ENCODE measurements around the gene SOWAHA. TPM values are rescaled to one million over a fixed set of nuclear protein-coding genes. Genes with fewer than 3 reads are reported as not detected.
A peak's percentile ranks its signal among the peaks of the same experiment; 100 is the strongest.

Gene SOWAHA
- total and polyA plus RNA-seq, 10 of the 15 experiments (the other 5 are each of a cell fraction or from before 2014, with no cell fraction given) = 0.02 to 0.37 (median 0.05) TPM; not detected in 4

GRCh38 chr5:132820162-132820754 is 7.2 kb downstream of the SOWAHA start:
- peak; percentile 95 for FAIRE-seq
- intact Hi-C loops (cut with micrococcal nuclease; ENCODE audit: unreplicated experiment) (loop anchor here (1.0 to 5.0 kb wide), 7 partner anchors 69 to 435 kb away; partner anchors contain the start of gene KIF3A), in situ Hi-C loops (cut with MboI) (loop anchor here (10.0 kb wide), 1 partner anchor 295 kb away; no protein-coding TSS in a partner anchor)
- H4K20me1 ChIP-seq (ENCODE audit: control insufficient read depth, insufficient read depth) = no peaks in the 10 kb centered on the region
- peak; percentile 97 for ATAC-seq
- no peaks in the 10 kb centered on the region for H3K36me3 ChIP-seq (ENCODE audit: control insufficient read depth in 2 of 2, insufficient read depth in 2 of 2, low read length in 1 of 2)
- H3K9me3 ChIP-seq (replicated peaks; ENCODE audit: control insufficient read depth, insufficient read depth, low read length) = no peaks in the 10 kb centered on the region
- peak overlapping the region; percentile 57 for H3K4me2 ChIP-seq (ENCODE audit: control insufficient read depth, insufficient read depth)
- H3K27ac ChIP-seq (ENCODE audit: control insufficient read depth, insufficient read depth) = no peak overlapping the region
- 15% methylated on average over 15 of the region's 15 CpGs for WGBS (ENCODE audit: insufficient coverage, insufficient replicate concordance, low lambda C conversion rate, missing lambda C conversion rate)
- POLR2A ChIA-PET = interaction anchor here (0.6 to 6.2 kb wide), 13 partner anchors 8 to 134 kb away, joined by 3 to 41 read pairs (median 5); partner anchors contain the start of gene CCNI2
- RAD21 ChIA-PET (ENCODE audit: unreplicated experiment) = interaction anchor here (0.6 to 7.7 kb wide), 57 partner anchors 9 to 551 kb away, joined by 3 to 106 read pairs (median 5); partner anchors contain the start of genes CCNI2, GDF9, IL13 and IL4
- H3K4me3 ChIP-seq = no peak overlapping the region
- peak; percentile 65 for DNase-seq (ENCODE audit: low read depth, low spot score)
- H3K9ac ChIP-seq (ENCODE audit: control insufficient read depth, insufficient read depth, low read length) = no peak overlapping the region
- BruUV-seq (replicated peaks) = no TSS peak
- H3K4me1 ChIP-seq (ENCODE audit: control insufficient read depth, insufficient read depth, low read length) = no peaks in the 10 kb centered on the region; the same call in 1 of the 2 replicates
- SMC1A ChIA-PET (ENCODE audit: uncharacterized antibody, unreplicated experiment) = interaction anchor here (0.7 to 10.9 kb wide), 48 partner anchors 8 to 1358 kb away, joined by 3 to 129 read pairs (median 5); partner anchors contain the start of genes CCNI2, GDF9 and UQCRQ
- CTCF ChIA-PET = interaction anchor here (0.7 to 7.7 kb wide), 78 partner anchors 9 to 475 kb away, joined by 3 to 159 read pairs (median 5); partner anchors contain the start of genes CCNI2, IL13, IRF1 and KIF3A
- no peaks in the 10 kb centered on the region for H3K79me2 ChIP-seq (ENCODE audit: control insufficient read depth, insufficient read depth, low read length)
- no peaks in the 10 kb centered on the region; a peak in 2 of 4 replicates for H3K27me3 ChIP-seq (replicated peaks in 1 of 2; ENCODE audit: control insufficient read depth in 2 of 2, insufficient read depth in 2 of 2, low read length in 1 of 2)
- peak overlapping the region; percentile 62 for H2AFZ ChIP-seq (ENCODE audit: control insufficient read depth, low read depth, low read length)
- TF ChIP-seq SMARCA5 (IDR thresholded peaks at IDR 0.05) (peak; percentile 91), FOXM1 (IDR thresholded peaks at IDR 0.05; ENCODE audit: low read depth, low read length) (peak; percentile 42; the same call in 1 of the 2 replicates), RFX5 (IDR thresholded peaks at IDR 0.05; ENCODE audit: low read depth, low read length) (no peak), WRNIP1 (IDR thresholded peaks at IDR 0.05; ENCODE audit: borderline replicate concordance, low read depth, low read length) (0 out of 2 replicates have a peak, but pooled peaks have one; percentile 51), BCL3 (IDR thresholded peaks at IDR 0.05; ENCODE audit: borderline replicate concordance, insufficient read depth, low read depth, low read length, poor library complexity, severe bottlenecking) (no peak), ZBED1 (IDR thresholded peaks at IDR 0.05; ENCODE audit: borderline replicate concordance) (no peak), FOXK2 (IDR thresholded peaks at IDR 0.05) (no peak), EGR1 (IDR thresholded peaks at IDR 0.05; ENCODE audit: borderline replicate concordance in 1 of 2, low read depth in 2 of 2, low read length in 2 of 2) (no peak), BRCA1 (IDR thresholded peaks at IDR 0.05; ENCODE audit: low read depth, low read length) (no peak), E2F8 (IDR thresholded peaks at IDR 0.05; ENCODE audit: low read depth, partially characterized antibody) (no peak), POU2F2 (IDR thresholded peaks at IDR 0.05; ENCODE audit: borderline replicate concordance, low read depth, low read length) (0 out of 3 replicates have a peak, but pooled peaks have one; percentile 43), IRF4 (IDR thresholded peaks at IDR 0.05; ENCODE audit: low read depth, low read length) (0 out of 2 replicates have a peak, but pooled peaks have one; percentile 48), EP300 (IDR thresholded peaks at IDR 0.05; ENCODE audit: borderline replicate concordance in 1 of 2, control insufficient read depth in 1 of 2, low read depth in 2 of 2, low read length in 2 of 2) (no peak), IRF3 (IDR thresholded peaks at IDR 0.05) (no peak), ATF7 (IDR thresholded peaks at IDR 0.05; ENCODE audit: low read depth) (peak; percentile 42), TCF12 (IDR thresholded peaks at IDR 0.05; ENCODE audit: low read depth, low read length) (no peak)

Measured in GM12878 (cell line).